ENCODE data around the gene WDR18.

DNA sequence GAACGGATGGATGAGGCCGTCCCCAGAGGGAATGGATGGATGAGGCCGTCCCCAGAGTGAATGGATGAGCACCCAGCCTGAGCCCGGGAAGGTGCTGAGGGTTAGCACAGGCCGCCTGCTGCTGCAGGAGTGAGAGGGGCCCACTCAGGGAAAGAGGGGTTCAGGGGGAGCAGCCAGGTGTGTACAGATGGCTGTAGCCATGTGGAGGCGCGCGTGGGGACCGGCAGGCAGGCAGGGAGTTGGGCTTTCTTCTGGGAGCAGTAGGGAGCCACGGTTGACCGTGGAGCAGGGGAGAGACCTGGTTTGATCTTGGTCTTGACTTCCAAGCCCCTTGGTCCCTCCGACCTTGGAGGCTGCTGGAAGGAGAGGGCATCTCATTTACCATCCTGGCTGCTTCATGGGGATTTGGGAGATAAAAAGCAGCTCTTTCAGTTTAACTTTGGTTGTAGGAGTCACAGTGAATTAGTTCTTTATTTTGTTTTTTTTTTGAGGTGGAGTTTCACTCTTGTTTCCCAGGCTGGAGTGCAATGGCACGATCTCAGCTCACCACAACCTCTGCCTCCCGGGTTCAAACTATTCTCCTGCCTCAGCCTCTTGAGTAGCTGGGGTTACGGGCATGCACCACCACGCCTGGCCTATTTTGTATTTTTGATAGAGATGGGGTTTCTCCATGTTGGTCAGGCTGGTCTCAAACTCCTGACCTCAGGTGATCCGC is 33.6 kb upstream of the WDR18 start:
- TF ChIP-seq EZH2 (IDR thresholded peaks at IDR 0.05; ENCODE audit: low read length, missing control alignments), result no peak
- TF ChIP-seq, protein P1, sequence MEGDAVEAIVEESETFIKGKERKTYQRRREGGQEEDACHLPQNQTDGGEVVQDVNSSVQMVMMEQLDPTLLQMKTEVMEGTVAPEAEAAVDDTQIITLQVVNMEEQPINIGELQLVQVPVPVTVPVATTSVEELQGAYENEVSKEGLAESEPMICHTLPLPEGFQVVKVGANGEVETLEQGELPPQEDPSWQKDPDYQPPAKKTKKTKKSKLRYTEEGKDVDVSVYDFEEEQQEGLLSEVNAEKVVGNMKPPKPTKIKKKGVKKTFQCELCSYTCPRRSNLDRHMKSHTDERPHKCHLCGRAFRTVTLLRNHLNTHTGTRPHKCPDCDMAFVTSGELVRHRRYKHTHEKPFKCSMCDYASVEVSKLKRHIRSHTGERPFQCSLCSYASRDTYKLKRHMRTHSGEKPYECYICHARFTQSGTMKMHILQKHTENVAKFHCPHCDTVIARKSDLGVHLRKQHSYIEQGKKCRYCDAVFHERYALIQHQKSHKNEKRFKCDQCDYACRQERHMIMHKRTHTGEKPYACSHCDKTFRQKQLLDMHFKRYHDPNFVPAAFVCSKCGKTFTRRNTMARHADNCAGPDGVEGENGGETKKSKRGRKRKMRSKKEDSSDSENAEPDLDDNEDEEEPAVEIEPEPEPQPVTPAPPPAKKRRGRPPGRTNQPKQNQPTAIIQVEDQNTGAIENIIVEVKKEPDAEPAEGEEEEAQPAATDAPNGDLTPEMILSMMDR (conservative IDR thresholded peaks at IDR 0.05 in 1 of 2, IDR thresholded peaks at IDR 0.05 in 1 of 2; ENCODE audit: low read depth in 1 of 2, low read length in 2 of 2), result no peak

All from fibroblast of lung (primary cell).